ENCODE measurements around the gene SHISA9.

SHISA9 gene

GRCh38 chr16:13032911-13033310 lies 131.5 kb downstream of the SHISA9 start:
- no peak for TF ChIP-seq ESRRG (CRISPR knock-in tag; IDR thresholded peaks at IDR 0.05)
- TF ChIP-seq POU6F1 (CRISPR knock-in tag; IDR thresholded peaks at IDR 0.05; ENCODE audit: borderline replicate concordance, low read depth) = no peak
- TF ChIP-seq CREB5 (CRISPR knock-in tag; IDR thresholded peaks at IDR 0.05; ENCODE audit: low read depth) = no peak
- TF ChIP-seq GLIS3 (CRISPR knock-in tag; IDR thresholded peaks at IDR 0.05) = no peak
- no peak for TF ChIP-seq OSR1 (CRISPR knock-in tag; IDR thresholded peaks at IDR 0.05)
- TF ChIP-seq ZNF565 (CRISPR knock-in tag; conservative IDR thresholded peaks at IDR 0.05; ENCODE audit: low read depth) = no peak
- TF ChIP-seq BACH2 (CRISPR knock-in tag; IDR thresholded peaks at IDR 0.05; ENCODE audit: borderline replicate concordance) = no peak
- no peak for TF ChIP-seq ZNF70 (CRISPR knock-in tag; IDR thresholded peaks at IDR 0.05)
- TF ChIP-seq ZFP30 (CRISPR knock-in tag; IDR thresholded peaks at IDR 0.05) = no peak
- no peak for TF ChIP-seq RARB (CRISPR knock-in tag; IDR thresholded peaks at IDR 0.05)
- no peak for TF ChIP-seq TOX (CRISPR knock-in tag; IDR thresholded peaks at IDR 0.05; ENCODE audit: borderline replicate concordance)
- no peak for TF ChIP-seq ARNTL (CRISPR knock-in tag; IDR thresholded peaks at IDR 0.05; ENCODE audit: borderline replicate concordance, low read depth)
- no peak for TF ChIP-seq ZC3H10 (CRISPR knock-in tag; IDR thresholded peaks at IDR 0.05)
- no peak for ATAC-seq

GRCh38 chr16:13036600-13036999 lies 135.2 kb downstream of the SHISA9 start:
- no peak for TF ChIP-seq PPARA (CRISPR knock-in tag; IDR thresholded peaks at IDR 0.05; ENCODE audit: borderline replicate concordance)
- no peak for TF ChIP-seq PATZ1 (CRISPR knock-in tag; IDR thresholded peaks at IDR 0.05; ENCODE audit: borderline replicate concordance)
- no peak for TF ChIP-seq ESRRG (CRISPR knock-in tag; IDR thresholded peaks at IDR 0.05)
- no peak for TF ChIP-seq ZNF70 (CRISPR knock-in tag; IDR thresholded peaks at IDR 0.05)
- TF ChIP-seq ZFP30 (CRISPR knock-in tag; IDR thresholded peaks at IDR 0.05) = no peak
- no peak for TF ChIP-seq RARB (CRISPR knock-in tag; IDR thresholded peaks at IDR 0.05)
- TF ChIP-seq TSHZ2 (CRISPR knock-in tag; IDR thresholded peaks at IDR 0.05) = no peak
- TF ChIP-seq GLIS3 (CRISPR knock-in tag; IDR thresholded peaks at IDR 0.05) = no peak
- TF ChIP-seq SNAI2 (CRISPR knock-in tag; IDR thresholded peaks at IDR 0.05) = no peak
- TF ChIP-seq ZNF565 (CRISPR knock-in tag; conservative IDR thresholded peaks at IDR 0.05; ENCODE audit: low read depth) = no peak
- no peak for TF ChIP-seq CREB5 (CRISPR knock-in tag; IDR thresholded peaks at IDR 0.05; ENCODE audit: low read depth)
- TF ChIP-seq ISL1 (CRISPR knock-in tag; IDR thresholded peaks at IDR 0.05) = no peak
- no peak for TF ChIP-seq ZC3H10 (CRISPR knock-in tag; IDR thresholded peaks at IDR 0.05)
- no peak for TF ChIP-seq OSR1 (CRISPR knock-in tag; IDR thresholded peaks at IDR 0.05)
- ATAC-seq = no peak

GRCh38 chr16:13038591-13038990 lies 137.2 kb downstream of the SHISA9 start:
- no peak for ATAC-seq
- TF ChIP-seq CSRNP3 (CRISPR knock-in tag; IDR thresholded peaks at IDR 0.05) (no peak), RARB (CRISPR knock-in tag; IDR thresholded peaks at IDR 0.05) (no peak), OSR1 (CRISPR knock-in tag; IDR thresholded peaks at IDR 0.05) (no peak), BACH2 (CRISPR knock-in tag; IDR thresholded peaks at IDR 0.05; ENCODE audit: borderline replicate concordance) (no peak), ARNTL (CRISPR knock-in tag; IDR thresholded peaks at IDR 0.05; ENCODE audit: borderline replicate concordance, low read depth) (no peak), ZNF8 (CRISPR knock-in tag; IDR thresholded peaks at IDR 0.05) (no peak), ZNF70 (CRISPR knock-in tag; IDR thresholded peaks at IDR 0.05) (no peak), PATZ1 (CRISPR knock-in tag; IDR thresholded peaks at IDR 0.05; ENCODE audit: borderline replicate concordance) (no peak), ZFP30 (CRISPR knock-in tag; IDR thresholded peaks at IDR 0.05) (no peak), CREB5 (CRISPR knock-in tag; IDR thresholded peaks at IDR 0.05; ENCODE audit: low read depth) (no peak), TOX (CRISPR knock-in tag; IDR thresholded peaks at IDR 0.05; ENCODE audit: borderline replicate concordance) (no peak), ESRRG (CRISPR knock-in tag; IDR thresholded peaks at IDR 0.05) (no peak)
